OCI-LY3 (cell line): ENCODE results near the gene PCDHGA12.

Source experiments
- CTCF ChIP-seq: fragments of 200-600, 300-600 bp; sonication (generic); IDR thresholded peaks from 2 replicates; pipeline ENCODE4 v1.5.1; 2014; ENCODE audit warnings: antibody characterized with exemption, low read length, low read depth
- EZH2phosphoT487 ChIP-seq: fragments of 200-600 bp; shearing (Covaris generic); IDR thresholded peaks from 2 replicates; pipeline ENCODE4 v1.6.1; 2018; ENCODE audit warnings: antibody characterized with exemption, mixed run types, low read depth

GRCh38 chr5:141440341-141440740 is 10.0 kb downstream of the PCDHGA12 start:
- no peak for TF ChIP-seq CTCF
- no peak for TF ChIP-seq EZH2phosphoT487
